Spleen (tissue), 11 donors: Measurements from ENCODE around the gene MICB. TPM values are rescaled to one million over a fixed set of nuclear protein-coding genes. Genes with fewer than 3 reads are reported as not detected.

Source experiments
- DNase-seq: peaks from one replicate; pipeline ENCODE4 v3.0.0-alpha.2; 2020
- H3K27ac ChIP-seq, 8 donors: fragments of 200-600 bp; sonication (generic) in 7 of 8; 1 replicate in 4 of 8; 2 replicates in 4 of 8; pipeline versions ENCODE4 v1.5.0 to v1.8.0; 2016 to 2021; ENCODE audit warnings: inconsistent platforms in 4 of 8, mild to moderate bottlenecking in 4 of 8, moderate library complexity in 1 of 8
- H3K27me3 ChIP-seq, 7 donors: fragments of 200-600 bp; sonication (generic) in 6 of 7; replicated peaks in 1 of 7; 1 replicate in 4 of 7; 2 replicates in 3 of 7; pipeline versions ENCODE4 v1.5.0 to v1.8.0; 2016 to 2021; ENCODE audit warnings: inconsistent platforms in 3 of 7, mild to moderate bottlenecking in 1 of 7
- H3K36me3 ChIP-seq, 6 donors: fragments of 200-600 bp; sonication (generic) in 5 of 6; 1 replicate in 4 of 6; 2 replicates in 2 of 6; pipeline versions ENCODE4 v1.5.0 to v1.8.0; 2016 to 2021; ENCODE audit warnings: inconsistent platforms in 2 of 6
- H3K4me1 ChIP-seq, 6 donors: fragments of 200-600 bp; sonication (generic) in 5 of 6; 1 replicate in 3 of 6; 2 replicates in 3 of 6; pipeline versions ENCODE4 v1.5.0 to v1.8.0; 2016 to 2021; ENCODE audit warnings: inconsistent platforms in 3 of 6
- H3K4me3 ChIP-seq, 8 donors: fragments of 200-600 bp; sonication (generic) in 7 of 8; 1 replicate in 4 of 8; 2 replicates in 4 of 8; pipeline versions ENCODE4 v1.5.0 to v1.8.0; 2016 to 2021; ENCODE audit warnings: inconsistent platforms in 4 of 8, mild to moderate bottlenecking in 4 of 8, moderate library complexity in 2 of 8
- H3K9me3 ChIP-seq, 8 donors: fragments of 200-600 bp; sonication (generic) in 7 of 8; 1 replicate in 4 of 8; 2 replicates in 4 of 8; pipeline versions ENCODE4 v1.5.0 to v1.8.0; 2016 to 2021; ENCODE audit warnings: inconsistent platforms in 4 of 8
- POLR2A ChIP-seq, 3 donors: fragments of 450-650 bp; IDR thresholded peaks; one replicate each; pipeline ENCODE4 v1.5.1; 2017; ENCODE audit warnings: antibody characterized with exemption in 3 of 3, mild to moderate bottlenecking in 1 of 3
- POLR2AphosphoS5 ChIP-seq, 3 donors: sonication (generic); formaldehyde crosslinking; IDR thresholded peaks; one replicate each; pipeline ENCODE4 v1.5.1; 2017; ENCODE audit warnings: antibody characterized with exemption in 3 of 3
- WGBS, 5 donors: extraction: QIAGEN DNeasy Blood & Tissue Kit in 3 of 5; methylation state at CpG; one replicate each; pipeline versions ENCODE4 v1.1.5 to v1.1.7; 2013 to 2018; 5-methylcytosine and 5-hydroxymethylcytosine counted together
- intact Hi-C: fragments of 100-400 bp; cut with DNase I; formaldehyde crosslinking; loops from one replicate; pipeline ENCODE4 v1.15.0; 2023; ENCODE audit warnings: low total_unique reads
- polyA plus RNA-seq, 3 donors: library from polyadenylated mRNA; stranded (reverse); fragments of 200-250 nt; gene quantifications; one replicate each; pipeline ENCODE4 v1.2.1, GENCODE V29; 2013
- total RNA-seq, 7 donors: library from RNA; depleted of rRNA in 3 of 7; stranded (reverse); fragments of >200 nt in 3 of 7; fragmentation: NEBNext Ultra II Directional in 4 of 7; extraction: Animal tissue kit (Norgen Biotek cat#: 25700) in 4 of 7; gene quantifications; one replicate each; pipeline versions ENCODE4 v1.1.0 to v1.2.1, GENCODE V29; 2016 to 2021
- TF ChIP-seq, protein P1 (sequence below), 11 experiments: fragments of 200-600 bp in 7 of 11; fragments of 450-650 bp in 4 of 11; sonication (generic) in 4 of 11; IDR thresholded peaks in 8 of 11; conservative IDR thresholded peaks in 3 of 11; 1 replicate in 7 of 11; 2 replicates in 4 of 11; pipeline versions ENCODE4 v1.4.0 to v1.8.0; 2016 to 2021; ENCODE audit warnings: antibody characterized with exemption in 11 of 11, inconsistent platforms in 4 of 11, mild to moderate bottlenecking in 1 of 11
- donor health status: healthy with polysubstance abuse.
- donor health status: DM: no; HTN: no; CAD: no; lungs with moderate emphysema.
- donor health status: DM: no; HTN: no; CAD: no.
- donor health status: Bipolar disorder and iron deficiency.
- donor health status: healthy.
- donor health status: DM: no; HTN: no; CAD: no.
- donor health status: DM: yes; HTN: yes; CAD: no.

MICB gene
- total and polyA plus RNA-seq, 10 donors: 6.9 to 21.4 (median 14.8) TPM

DNA sequence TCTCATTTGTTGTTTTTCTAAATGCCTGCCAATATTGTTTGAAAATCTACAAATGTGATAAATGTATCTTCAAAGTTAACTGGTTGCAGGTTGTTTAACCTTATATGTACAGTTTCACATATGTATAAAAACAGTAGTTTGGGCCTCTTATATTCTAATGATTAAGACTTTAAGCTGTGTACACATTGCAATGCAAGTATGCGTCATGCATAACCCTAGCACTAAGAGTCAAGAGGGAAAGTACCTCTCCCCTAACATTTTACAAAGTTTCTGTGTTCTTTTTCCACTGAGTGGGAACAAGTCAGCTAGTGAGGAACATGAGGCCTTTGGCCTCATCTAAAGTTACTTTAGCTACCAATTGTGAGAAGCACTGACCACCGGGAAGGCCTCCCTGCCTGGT lies 25.7 kb upstream of the MICB start:
- Histone ChIP-seq H3K4me3 (no peak overlapping the region), H3K4me1 (peaks cover 9 to 98% (median 75%) of the 10 kb centered on the region in 6 donors), H3K36me3 (peaks cover 0 to 36% (median 0%) of the 10 kb centered on the region in 6 donors), H3K27ac (peak overlapping the region in 1 of 8 donors; percentile 25), H3K27me3 (no peaks in the 10 kb centered on the region), H3K9me3 (no peaks in the 10 kb centered on the region)
- intact Hi-C loops: no loop called here
- DNase-seq: no peak
- TF ChIP-seq POLR2AphosphoS5 (IDR thresholded peaks at IDR 0.05): no peak
- no peak for TF ChIP-seq POLR2A (IDR thresholded peaks at IDR 0.05)
- TF ChIP-seq, protein P1, sequence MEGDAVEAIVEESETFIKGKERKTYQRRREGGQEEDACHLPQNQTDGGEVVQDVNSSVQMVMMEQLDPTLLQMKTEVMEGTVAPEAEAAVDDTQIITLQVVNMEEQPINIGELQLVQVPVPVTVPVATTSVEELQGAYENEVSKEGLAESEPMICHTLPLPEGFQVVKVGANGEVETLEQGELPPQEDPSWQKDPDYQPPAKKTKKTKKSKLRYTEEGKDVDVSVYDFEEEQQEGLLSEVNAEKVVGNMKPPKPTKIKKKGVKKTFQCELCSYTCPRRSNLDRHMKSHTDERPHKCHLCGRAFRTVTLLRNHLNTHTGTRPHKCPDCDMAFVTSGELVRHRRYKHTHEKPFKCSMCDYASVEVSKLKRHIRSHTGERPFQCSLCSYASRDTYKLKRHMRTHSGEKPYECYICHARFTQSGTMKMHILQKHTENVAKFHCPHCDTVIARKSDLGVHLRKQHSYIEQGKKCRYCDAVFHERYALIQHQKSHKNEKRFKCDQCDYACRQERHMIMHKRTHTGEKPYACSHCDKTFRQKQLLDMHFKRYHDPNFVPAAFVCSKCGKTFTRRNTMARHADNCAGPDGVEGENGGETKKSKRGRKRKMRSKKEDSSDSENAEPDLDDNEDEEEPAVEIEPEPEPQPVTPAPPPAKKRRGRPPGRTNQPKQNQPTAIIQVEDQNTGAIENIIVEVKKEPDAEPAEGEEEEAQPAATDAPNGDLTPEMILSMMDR (IDR thresholded peaks at IDR 0.05 in 8 of 11, conservative IDR thresholded peaks at IDR 0.05 in 3 of 11): no peak
- 40 to 87% (median 56%) methylated on average over 2 of the region's 2 CpGs for WGBS, 5 donors

DNA sequence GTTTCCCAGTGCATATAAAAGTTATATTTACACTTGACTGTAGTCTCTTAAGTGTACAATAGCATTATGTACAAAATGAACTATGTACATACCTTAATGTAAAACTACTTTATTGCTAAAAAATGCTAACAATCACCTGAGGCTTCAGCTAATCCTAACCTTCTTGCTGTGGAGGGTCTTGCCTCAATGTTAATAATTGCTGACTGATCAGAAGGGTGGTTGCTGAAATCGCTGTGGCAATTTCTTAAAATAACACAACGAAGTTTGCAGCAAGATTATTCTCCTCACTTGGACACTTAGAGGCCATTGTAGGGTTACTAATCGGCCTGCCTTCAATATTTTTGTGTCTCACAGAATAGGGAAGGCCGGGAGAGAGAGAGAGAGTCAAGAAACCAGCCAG lies 24.7 kb upstream of the MICB start:
- 80 to 95% (median 92%) methylated on average over 4 of the region's 4 CpGs for WGBS, 5 donors

DNA sequence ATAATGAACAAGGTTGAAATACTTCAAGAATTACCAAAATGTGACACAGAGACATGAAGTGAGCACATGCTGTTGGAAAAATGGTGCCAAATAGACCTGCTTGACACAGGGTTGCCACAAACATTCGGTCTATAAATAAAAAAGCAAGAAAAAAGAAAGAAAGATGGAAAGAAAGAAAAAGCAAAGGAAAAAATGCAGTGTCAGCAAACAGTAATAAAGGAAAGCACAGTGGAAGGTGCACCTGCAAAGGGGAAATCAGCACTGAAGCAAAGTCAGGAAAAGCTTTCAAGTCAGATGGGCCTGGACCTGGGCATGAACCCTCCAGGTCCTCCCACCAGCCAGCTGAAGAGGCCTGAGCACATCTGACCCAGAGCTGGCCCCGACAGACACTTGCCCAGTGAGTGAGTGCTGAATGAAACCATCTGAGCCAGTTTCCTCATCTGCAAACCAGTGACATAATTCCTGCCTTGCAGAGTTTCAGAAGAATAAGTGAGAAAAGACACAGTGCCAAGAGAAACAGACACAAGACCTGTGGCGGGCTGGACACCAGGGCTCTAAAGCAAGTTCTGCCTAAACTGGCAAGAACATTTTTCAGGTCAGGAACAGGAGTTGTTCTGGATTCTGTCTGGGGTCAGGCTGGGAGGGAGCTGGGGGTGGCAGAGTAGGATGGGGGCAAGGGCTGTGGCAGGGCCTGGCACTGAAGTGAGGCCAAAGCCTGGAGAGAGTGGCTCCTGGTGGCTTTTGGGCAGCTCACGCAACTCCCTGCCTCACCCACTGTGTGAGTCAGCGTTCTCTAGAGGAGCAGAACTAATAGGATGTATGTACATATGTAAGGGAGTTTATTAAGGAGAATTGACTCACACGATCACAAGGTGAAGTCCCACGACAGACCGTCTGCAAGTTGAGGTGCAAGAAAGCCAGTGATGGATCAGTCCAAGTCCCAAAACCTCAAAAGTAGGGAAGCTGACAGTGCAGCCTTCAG lies 23.9 kb upstream of the MICB start:
- 76 to 86% (median 79%) methylated on average over 8 of the region's 8 CpGs for WGBS, 5 donors
- intact Hi-C loops: no loop called here

More for the DNA sequence above, 24.7 kb upstream of the MICB start:
- intact Hi-C loops: no loop called here
- TF ChIP-seq, protein P1 (IDR thresholded peaks at IDR 0.05 in 8 of 11, conservative IDR thresholded peaks at IDR 0.05 in 3 of 11): no peak
- TF ChIP-seq POLR2A (IDR thresholded peaks at IDR 0.05): no peak
- no peak for TF ChIP-seq POLR2AphosphoS5 (IDR thresholded peaks at IDR 0.05)
- H3K9me3 ChIP-seq: no peaks in the 10 kb centered on the region
- no peak overlapping the region for H3K4me3 ChIP-seq
- DNase-seq: no peak
- H3K36me3 ChIP-seq: peaks cover 0 to 26% (median 0%) of the 10 kb centered on the region in 6 donors
- peaks cover 2 to 93% (median 65%) of the 10 kb centered on the region in 6 donors for H3K4me1 ChIP-seq
- H3K27me3 ChIP-seq: no peaks in the 10 kb centered on the region
- H3K27ac ChIP-seq: peak overlapping the region in 1 of 8 donors; percentile 25

More for the DNA sequence above, 23.9 kb upstream of the MICB start:
- H3K4me1 ChIP-seq: peaks cover 0 to 93% (median 57%) of the 10 kb centered on the region in 6 donors
- H3K27ac ChIP-seq: peak overlapping the region in 1 of 8 donors; percentile 43
- H3K9me3 ChIP-seq: no peaks in the 10 kb centered on the region
- TF ChIP-seq POLR2AphosphoS5 (IDR thresholded peaks at IDR 0.05): no peak
- TF ChIP-seq POLR2A (IDR thresholded peaks at IDR 0.05): no peak
- TF ChIP-seq, protein P1 (IDR thresholded peaks at IDR 0.05 in 8 of 11, conservative IDR thresholded peaks at IDR 0.05 in 3 of 11): no peak
- H3K4me3 ChIP-seq: no peak overlapping the region
- DNase-seq: no peak
- H3K36me3 ChIP-seq: peaks cover 0 to 20% (median 0%) of the 10 kb centered on the region in 6 donors
- no peaks in the 10 kb centered on the region for H3K27me3 ChIP-seq
